K562 (cell line): ENCODE measurements around the gene GALNT9. TPM values are rescaled to one million over a fixed set of nuclear protein-coding genes. Genes with fewer than 3 reads are reported as not detected.

Experiments used
- ATAC-seq: fragments of 200-7000 bp; cut with Tn5 transposase; 3 replicates; pipeline ENCODE4 v1.9.1; 2020; ENCODE audit warnings: moderate library complexity
- BruUV-seq: library from RNA; stranded (reverse); fragments of 400-500 nt; replicated peaks from 2 replicates; lab custom pipeline; 2021; lab: Mats Ljungman, UMichigan
- CTCF ChIA-PET: fragments of 300-600 bp; formaldehyde crosslinking; extraction: SDS; loops from one replicate; lab custom pipeline; 2021; ENCODE audit warnings: low intra/inter-chr PET ratio; lab: Yijun Ruan, JAX
- POLR2A ChIA-PET: fragments of 300-600, 350-650 bp; sonication (Branson Sonifier 250); formaldehyde crosslinking; extraction: SDS; loops from one replicate; lab custom pipeline; 2021; ENCODE audit warnings: antibody characterized with exemption, inconsistent platforms; lab: Yijun Ruan, JAX
- DNase-seq, 4 experiments: peaks; one replicate each; pipeline versions ENCODE4 v3.0.0 to v3.0.0-alpha.2; 2011 to 2018; ENCODE audit warnings: low spot score in 3 of 4, mixed read lengths in 3 of 4; ENCODE audit errors: extremely low read depth in 1 of 4
- FAIRE-seq: peaks from 2 replicates; lab custom pipeline; 2011; peaks lifted over from hg19 to GRCh38; lab: Jason Lieb, UNC
- H2AFZ ChIP-seq: 2 replicates; pipeline ENCODE4 v1.6.0; 2011; ENCODE audit warnings: low read depth, low read length, control low read depth, inconsistent platforms
- H3K27ac ChIP-seq: fragments of 200-600 bp; 3 replicates; pipeline ENCODE4 v1.8.0; 2011; ENCODE audit warnings: low read depth, mild to moderate bottlenecking, control low read depth, inconsistent platforms, low read length, moderate library complexity, mixed read lengths; ENCODE audit errors: extremely low read depth
- H3K27me3 ChIP-seq, 2 experiments: fragments of 300-600 bp in 1 of 2; 2 replicates in 1 of 2; 3 replicates in 1 of 2; pipeline versions ENCODE4 v1.6.0 to v1.8.0; 2011; ENCODE audit warnings: inconsistent platforms in 2 of 2, low read length in 2 of 2, mild to moderate bottlenecking in 1 of 2, mixed read lengths in 1 of 2, moderate library complexity in 1 of 2; ENCODE audit not compliant: control insufficient read depth in 2 of 2, insufficient read depth in 2 of 2
- H3K36me3 ChIP-seq: fragments of 300-600 bp; 3 replicates; pipeline ENCODE4 v1.8.0; 2011; ENCODE audit warnings: mild to moderate bottlenecking, low read length, inconsistent platforms; ENCODE audit not compliant: control insufficient read depth, insufficient read depth
- H3K4me1 ChIP-seq, 2 experiments: fragments of 200-600 bp in 1 of 2; replicated peaks in 1 of 2; 2 replicates in 1 of 2; 3 replicates in 1 of 2; pipeline versions ENCODE4 v1.5.1 to v1.8.0; 2011; ENCODE audit warnings: inconsistent platforms in 2 of 2, low read length in 2 of 2, mild to moderate bottlenecking in 1 of 2, mixed read lengths in 1 of 2, moderate library complexity in 1 of 2; ENCODE audit not compliant: control insufficient read depth in 2 of 2, insufficient read depth in 2 of 2
- H3K4me2 ChIP-seq: 2 replicates; pipeline ENCODE4 v1.6.1; 2011; ENCODE audit warnings: low read length, control low read depth, inconsistent platforms, mixed read lengths; ENCODE audit not compliant: insufficient read depth
- H3K4me3 ChIP-seq: fragments of 200-600 bp; sonication (generic), shearing (Covaris generic); 2 replicates; pipeline ENCODE4 v1.5.1; 2016; ENCODE audit warnings: control low read depth, inconsistent platforms
- H3K79me2 ChIP-seq: fragments of 200-600 bp; 3 replicates; pipeline ENCODE4 v1.8.0; 2011; ENCODE audit warnings: low read length, inconsistent platforms; ENCODE audit not compliant: control insufficient read depth, insufficient read depth
- H3K9ac ChIP-seq, 2 experiments: 2 replicates each; pipeline versions ENCODE4 v1.6.0 to v1.6.1; 2011; ENCODE audit warnings: low read depth in 2 of 2, low read length in 2 of 2, control low read depth in 1 of 2, inconsistent platforms in 1 of 2, mild to moderate bottlenecking in 1 of 2, mixed read lengths in 1 of 2; ENCODE audit not compliant: insufficient read depth in 1 of 2
- H3K9me1 ChIP-seq: one replicate; pipeline ENCODE4 v1.6.0; 2011; ENCODE audit warnings: inconsistent platforms, mild to moderate bottlenecking, low read length, moderate library complexity; ENCODE audit not compliant: control insufficient read depth, insufficient read depth
- H3K9me3 ChIP-seq: replicated peaks from 2 replicates; pipeline ENCODE4 v1.5.1; 2011; ENCODE audit warnings: low read depth, low read length, inconsistent platforms; ENCODE audit not compliant: control insufficient read depth, insufficient read depth
- H4K20me1 ChIP-seq: replicated peaks from 2 replicates; pipeline ENCODE4 v1.6.1; 2011; ENCODE audit warnings: low read length, inconsistent platforms, mixed read lengths; ENCODE audit not compliant: control insufficient read depth, insufficient read depth
- CAMTA2 ChIP-seq: fragments of 250-450 bp; sonication (Bioruptor Pico); conservative IDR thresholded peaks from 2 replicates; pipeline ENCODE4 v1.5.1; 2022
- HDGF ChIP-seq: fragments of 450-650 bp; IDR thresholded peaks from 2 replicates; pipeline ENCODE4 v1.6.1; 2016
- KDM1A ChIP-seq, 2 experiments: fragments of 450-650 bp; IDR thresholded peaks; 2 replicates each; pipeline ENCODE4 v1.6.1; 2016; ENCODE audit warnings: mild to moderate bottlenecking in 2 of 2
- MECOM ChIP-seq: fragments of 250-450 bp; sonication (Bioruptor Pico); IDR thresholded peaks from 2 replicates; pipeline ENCODE4 v1.8.0; 2022; ENCODE audit warnings: inconsistent platforms
- SMARCA5 ChIP-seq: fragments of 450-650 bp; IDR thresholded peaks from 2 replicates; pipeline ENCODE4 v1.6.1; 2016
- WGBS: fragments of 100-300 bp; shearing (Covaris generic); methylation state at CpG from one replicate; pipeline ENCODE4 v1.1.6; 2016; ENCODE audit warnings: low coverage, mixed read lengths; ENCODE audit not compliant: insufficient coverage; ENCODE audit errors: missing lambda C conversion rate; 5-methylcytosine and 5-hydroxymethylcytosine counted together
- in situ Hi-C: fragments of 300-500 bp; cut with MboI; formaldehyde crosslinking; loops from 4 replicates; pipeline ENCODE4 v1.15.0; 2018; ENCODE audit warnings: inconsistent platforms, mixed read lengths
- intact Hi-C: fragments of 100-400 bp; cut with micrococcal nuclease; formaldehyde crosslinking; loops from 2 replicates; pipeline ENCODE4 v1.14.2; 2022
- polyA plus RNA-seq, 8 experiments: library from polyadenylated mRNA; depleted of rRNA in 4 of 8; stranded (reverse) in 5 of 8; unstranded in 3 of 8; fragments of >200 nt; fragmentation: Nextera tagmentation in 2 of 8; fragmentation: Illumina TruSeq in 1 of 8; extraction: Ambion mirVana in 2 of 8; extraction: Trizol in 1 of 8; gene quantifications; 2 replicates each; pipeline versions ENCODE4 v1.2.1 to v1.2.3, GENCODE V29; 2011 to 2014; ENCODE audit warnings: inconsistent platforms in 1 of 8, missing spikeins in 1 of 8
- total RNA-seq, 7 experiments: library from RNA; depleted of rRNA in 6 of 7; stranded (reverse); fragments of >200 nt in 6 of 7; fragmentation: Illumina TruSeq in 2 of 7; extraction: Trizol in 2 of 7; gene quantifications; 2 replicates each; pipeline versions ENCODE4 v1.2.1 to v1.2.3, GENCODE V29; 2011 to 2021; ENCODE audit warnings: low replicate concordance in 1 of 7
- TF ChIP-seq, protein P1 (sequence below): sonication (generic); formaldehyde crosslinking; IDR thresholded peaks from 2 replicates; pipeline ENCODE4 v1.8.0; 2022; ENCODE audit warnings: mild to moderate bottlenecking, missing genetic modification reagents

GALNT9 gene
- total and polyA plus RNA-seq, 9 of the 15 experiments (the other 6 are each of a cell fraction or from before 2014, with no cell fraction given): not detected

DNA sequence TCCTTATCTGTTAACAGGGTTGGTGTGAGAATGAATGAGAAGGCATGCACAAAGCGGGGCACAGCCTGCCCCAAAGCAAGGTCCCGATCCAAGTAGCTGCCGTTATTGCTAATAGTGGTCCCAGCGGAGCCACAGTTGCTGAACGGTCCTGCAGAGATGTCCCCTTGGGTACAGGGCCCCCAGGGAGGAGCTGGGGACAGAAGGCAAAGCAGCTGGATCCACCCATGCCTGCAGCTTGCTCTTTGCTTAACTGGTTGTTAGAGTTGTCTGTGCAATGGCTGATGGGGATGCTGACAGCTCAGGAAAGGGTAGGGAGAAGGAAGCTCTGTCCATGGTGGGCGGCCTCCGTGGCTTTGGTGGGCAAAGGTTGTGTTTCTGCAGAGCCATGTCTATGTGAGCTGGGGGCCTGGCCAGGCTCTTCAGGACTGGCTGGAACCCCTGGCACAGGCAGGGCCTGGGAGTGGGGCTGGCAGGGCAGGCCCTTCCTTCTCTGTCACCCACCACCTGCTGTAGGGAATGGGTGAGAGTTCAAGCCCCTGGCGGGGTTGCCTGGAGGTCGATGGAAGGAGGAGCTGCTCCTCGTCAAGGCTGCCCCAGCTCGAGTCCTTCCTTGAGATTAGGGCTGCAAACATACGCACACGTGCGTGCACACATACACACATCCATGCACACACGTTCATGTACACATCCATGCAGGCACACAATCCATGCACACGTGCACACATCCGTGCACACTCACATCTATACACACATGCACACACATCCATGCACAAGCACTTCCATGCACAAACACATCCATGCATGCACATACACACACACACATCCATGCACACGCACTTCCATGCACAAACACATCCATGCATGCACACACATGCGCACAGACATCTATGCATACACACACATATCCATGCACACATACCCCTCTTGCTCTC lies 149.7 kb downstream of the GALNT9 start:
- H3K27ac ChIP-seq: no peak overlapping the region
- H3K27me3 ChIP-seq: peaks cover 33 to 79% of the 10 kb centered on the region in 2 experiments
- CTCF ChIA-PET: no interaction called here

More for the DNA sequence above, 149.7 kb downstream of the GALNT9 start:
- no peaks in the 10 kb centered on the region for H3K36me3 ChIP-seq
- DNase-seq (no peak), ATAC-seq (no peak), FAIRE-seq (no peak)
- in situ Hi-C loops: no loop called here
- peaks cover 3% of the 10 kb centered on the region for H4K20me1 ChIP-seq
- no peak overlapping the region for H3K4me2 ChIP-seq
- H3K4me1 ChIP-seq: peaks cover under 1 to 33% of the 10 kb centered on the region in 2 experiments; a peak in 3 of 5 replicates
- peaks cover 4% of the 10 kb centered on the region for H3K9me1 ChIP-seq
- POLR2A ChIA-PET: interaction anchor here (0.6 kb wide), 1 partner anchor 368 kb away, joined by 3 read pairs; no protein-coding TSS in a partner anchor
- H3K4me3 ChIP-seq: no peak overlapping the region
- WGBS: 6% methylated on average over 17 of the region's 19 CpGs
- TF ChIP-seq HDGF (no peak), SMARCA5 (no peak), KDM1A (IDR thresholded peaks at IDR 0.05) (peak in 1 of 2 experiments; percentile 82; a peak in 1 of 4 replicates), MECOM (CRISPR knock-in tag) (no peak), CAMTA2 (no peak)
- TF ChIP-seq, protein P1, sequence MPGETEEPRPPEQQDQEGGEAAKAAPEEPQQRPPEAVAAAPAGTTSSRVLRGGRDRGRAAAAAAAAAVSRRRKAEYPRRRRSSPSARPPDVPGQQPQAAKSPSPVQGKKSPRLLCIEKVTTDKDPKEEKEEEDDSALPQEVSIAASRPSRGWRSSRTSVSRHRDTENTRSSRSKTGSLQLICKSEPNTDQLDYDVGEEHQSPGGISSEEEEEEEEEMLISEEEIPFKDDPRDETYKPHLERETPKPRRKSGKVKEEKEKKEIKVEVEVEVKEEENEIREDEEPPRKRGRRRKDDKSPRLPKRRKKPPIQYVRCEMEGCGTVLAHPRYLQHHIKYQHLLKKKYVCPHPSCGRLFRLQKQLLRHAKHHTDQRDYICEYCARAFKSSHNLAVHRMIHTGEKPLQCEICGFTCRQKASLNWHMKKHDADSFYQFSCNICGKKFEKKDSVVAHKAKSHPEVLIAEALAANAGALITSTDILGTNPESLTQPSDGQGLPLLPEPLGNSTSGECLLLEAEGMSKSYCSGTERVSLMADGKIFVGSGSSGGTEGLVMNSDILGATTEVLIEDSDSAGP (CRISPR knock-in tag): no peak
- BruUV-seq: no TSS peak
- intact Hi-C loops: no loop called here
- no peaks in the 10 kb centered on the region for H3K79me2 ChIP-seq
- no peaks in the 10 kb centered on the region for H3K9me3 ChIP-seq
- H3K9ac ChIP-seq: no peak overlapping the region
- H2AFZ ChIP-seq: no peak overlapping the region
